GM21526 (cell line): ENCODE measurements around the gene ADGRB2.

ENCODE experiments used
- ATAC-seq: cut with Tn5 transposase; IDR thresholded peaks from one replicate; pipeline ENCODE4 v1.9.1; 2021; ENCODE audit warnings: moderate library complexity; ENCODE audit not compliant: unreplicated experiment, low FRiP score

Gene ADGRB2

GRCh38 chr1:31768407-31768907 lies 4.3 kb upstream of the ADGRB2 start:
- ATAC-seq, result no peak

DNA sequence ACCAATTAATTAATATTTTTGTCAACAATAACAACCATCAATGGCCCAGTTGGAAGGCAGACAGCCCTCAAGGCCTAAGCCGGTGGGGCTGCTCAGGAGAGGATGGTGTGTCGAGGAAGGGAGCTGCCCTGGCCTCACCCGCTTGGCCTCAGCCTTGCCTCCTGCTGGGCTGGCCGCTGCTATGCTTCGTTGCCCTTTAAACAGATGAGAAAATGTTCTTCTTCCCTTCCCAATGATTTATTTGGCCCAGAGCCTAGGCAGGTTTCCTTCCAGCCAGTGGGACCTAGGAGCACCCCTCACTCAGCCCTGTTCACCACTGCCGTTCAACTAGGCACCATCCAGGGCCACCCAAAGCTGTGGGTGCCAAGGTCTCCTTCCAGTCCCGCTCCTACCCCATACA lies 3.1 kb upstream of the ADGRB2 start:
- no peak for ATAC-seq

GRCh38 chr1:31765516-31765915 lies 1.4 kb upstream of the ADGRB2 start:
- no peak for ATAC-seq

DNA sequence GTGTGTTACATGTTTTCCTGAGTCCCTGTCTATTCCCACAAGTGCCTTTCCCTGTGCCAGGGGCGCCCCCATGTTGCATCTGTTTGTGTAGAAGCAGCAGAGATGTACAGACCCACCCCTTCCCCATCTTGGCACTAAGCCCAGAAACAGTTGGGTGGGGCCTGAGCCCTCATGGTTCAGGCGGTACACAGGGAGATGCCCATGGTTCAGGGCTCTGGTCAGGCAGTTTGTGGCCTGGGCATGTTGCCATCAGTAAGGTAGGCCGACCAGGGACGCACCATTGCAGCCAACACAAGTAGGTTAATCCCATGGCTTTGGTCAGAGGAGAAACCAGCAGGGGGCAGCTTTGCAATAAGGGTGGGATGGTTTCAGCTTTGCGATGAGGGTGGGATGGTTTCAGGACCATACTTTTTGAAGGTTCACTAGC lies 914 bp upstream of the ADGRB2 start:
- no peak for ATAC-seq

DNA sequence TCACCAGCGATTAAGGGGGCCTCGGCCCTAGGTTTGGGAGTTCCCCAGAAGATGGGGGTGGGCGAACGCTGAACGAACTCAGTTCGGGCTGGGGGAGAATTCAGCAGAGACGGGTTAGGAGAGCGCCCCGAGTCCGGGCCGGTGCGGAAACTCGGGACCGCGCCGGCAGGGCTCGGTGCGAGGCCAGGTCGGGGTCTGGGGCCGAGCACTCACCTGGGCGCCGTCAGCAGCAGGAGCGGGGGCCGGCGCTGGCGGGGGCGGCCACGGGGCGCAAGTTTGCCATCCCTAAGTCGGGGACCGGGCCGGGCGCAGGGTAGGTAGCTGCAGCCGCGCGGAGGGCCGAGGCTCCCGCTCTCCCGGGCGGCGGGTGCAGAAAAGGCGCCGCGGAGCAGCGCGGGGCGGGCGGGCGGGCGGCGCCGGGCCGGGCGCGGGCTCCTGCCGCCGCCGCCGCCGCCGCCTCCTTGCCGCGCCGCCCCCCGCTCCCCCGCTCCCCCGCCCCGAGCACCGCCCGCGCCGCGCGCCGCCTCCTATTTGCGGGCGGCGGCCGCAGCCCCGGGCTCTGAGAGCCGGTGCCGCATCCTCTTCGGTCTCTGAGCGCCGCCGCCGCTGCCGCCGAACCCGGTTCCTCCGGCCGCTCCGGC lies 349 bp downstream of the ADGRB2 start:
- no peak for ATAC-seq

DNA sequence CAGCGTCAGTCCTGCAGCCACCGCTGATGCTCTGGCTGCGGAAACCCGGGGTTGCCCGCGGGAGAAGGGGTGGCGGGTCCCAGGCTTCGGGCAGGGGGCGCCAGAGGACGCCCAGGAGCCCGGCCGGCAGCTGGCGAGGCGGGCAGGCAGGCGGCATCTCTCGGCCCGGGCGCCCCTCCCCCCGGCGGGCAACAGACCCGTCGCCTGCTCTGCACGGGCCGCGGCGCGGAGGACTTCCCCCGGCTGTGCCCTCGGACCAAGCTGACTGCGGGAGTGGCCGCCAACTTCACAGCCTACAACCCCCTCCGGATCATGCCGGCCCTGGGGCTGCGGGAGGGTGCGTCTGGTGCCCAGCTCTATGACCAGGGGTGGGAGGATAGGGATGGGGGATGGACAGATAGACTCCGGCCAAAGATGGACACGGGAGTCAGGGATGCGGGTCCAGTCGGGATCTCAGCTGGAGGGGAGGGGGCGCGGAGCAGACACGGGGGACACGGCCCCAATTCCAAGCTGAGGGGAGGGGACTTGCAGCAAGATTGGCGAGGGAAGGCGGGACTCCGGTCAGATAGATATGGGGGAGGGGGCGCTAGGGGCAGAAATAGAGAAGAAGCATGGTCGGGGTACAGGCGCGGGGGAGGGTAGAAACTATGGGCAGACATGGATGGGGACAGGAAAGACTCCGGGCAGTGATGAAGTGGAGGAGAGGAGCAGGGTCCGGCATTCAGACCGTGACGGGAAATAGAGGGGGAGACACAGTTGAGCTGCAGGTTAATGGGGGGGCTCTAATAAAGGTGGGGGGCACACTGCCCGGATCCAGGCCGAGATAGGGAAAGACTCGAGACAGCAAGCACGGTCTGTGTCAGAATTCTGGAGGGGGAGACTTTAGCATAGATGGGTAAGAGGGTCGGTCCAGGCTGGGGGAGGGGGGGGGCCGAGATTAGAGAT lies 1.1 kb downstream of the ADGRB2 start:
- ATAC-seq, result no peak

DNA sequence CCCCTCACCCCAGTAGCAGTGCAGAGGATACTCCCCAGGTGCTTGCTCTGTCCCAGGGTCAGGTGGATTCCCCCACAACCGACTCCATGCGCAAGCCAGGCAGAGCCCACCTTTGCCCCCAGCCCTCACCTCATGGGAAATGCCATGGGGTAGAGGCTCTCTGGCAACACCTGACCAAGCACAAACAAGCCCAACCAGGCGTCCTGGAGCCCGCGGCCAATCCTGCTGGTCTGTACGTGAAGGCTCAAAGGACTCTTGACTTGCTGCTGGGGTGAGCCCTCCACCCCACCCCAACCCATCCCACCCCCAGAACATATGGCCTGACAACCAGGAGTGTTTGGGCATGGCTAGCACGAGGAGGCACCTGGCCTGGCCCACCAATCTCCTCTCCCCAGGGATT lies 1.8 kb downstream of the ADGRB2 start:
- ATAC-seq, result no peak

DNA sequence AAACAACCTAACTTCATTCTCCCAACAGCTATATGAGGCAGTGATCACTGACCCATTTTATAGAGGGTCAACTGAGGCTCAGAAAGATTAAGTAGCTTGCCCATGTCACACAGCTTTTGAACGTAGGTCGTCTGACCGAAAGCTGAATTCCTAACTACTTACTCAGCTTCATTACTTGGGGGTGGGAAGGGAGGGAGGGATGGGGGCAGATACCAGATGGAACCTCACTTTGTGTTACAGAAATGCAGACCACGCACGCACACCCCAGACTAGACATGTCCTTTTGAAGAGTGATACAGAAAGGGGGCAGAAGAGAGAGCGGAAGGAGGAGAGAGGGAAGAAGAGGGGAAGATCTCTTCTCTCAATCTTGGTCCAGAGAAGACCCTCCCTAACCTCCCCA lies 2.3 kb downstream of the ADGRB2 start:
- no peak for ATAC-seq

DNA sequence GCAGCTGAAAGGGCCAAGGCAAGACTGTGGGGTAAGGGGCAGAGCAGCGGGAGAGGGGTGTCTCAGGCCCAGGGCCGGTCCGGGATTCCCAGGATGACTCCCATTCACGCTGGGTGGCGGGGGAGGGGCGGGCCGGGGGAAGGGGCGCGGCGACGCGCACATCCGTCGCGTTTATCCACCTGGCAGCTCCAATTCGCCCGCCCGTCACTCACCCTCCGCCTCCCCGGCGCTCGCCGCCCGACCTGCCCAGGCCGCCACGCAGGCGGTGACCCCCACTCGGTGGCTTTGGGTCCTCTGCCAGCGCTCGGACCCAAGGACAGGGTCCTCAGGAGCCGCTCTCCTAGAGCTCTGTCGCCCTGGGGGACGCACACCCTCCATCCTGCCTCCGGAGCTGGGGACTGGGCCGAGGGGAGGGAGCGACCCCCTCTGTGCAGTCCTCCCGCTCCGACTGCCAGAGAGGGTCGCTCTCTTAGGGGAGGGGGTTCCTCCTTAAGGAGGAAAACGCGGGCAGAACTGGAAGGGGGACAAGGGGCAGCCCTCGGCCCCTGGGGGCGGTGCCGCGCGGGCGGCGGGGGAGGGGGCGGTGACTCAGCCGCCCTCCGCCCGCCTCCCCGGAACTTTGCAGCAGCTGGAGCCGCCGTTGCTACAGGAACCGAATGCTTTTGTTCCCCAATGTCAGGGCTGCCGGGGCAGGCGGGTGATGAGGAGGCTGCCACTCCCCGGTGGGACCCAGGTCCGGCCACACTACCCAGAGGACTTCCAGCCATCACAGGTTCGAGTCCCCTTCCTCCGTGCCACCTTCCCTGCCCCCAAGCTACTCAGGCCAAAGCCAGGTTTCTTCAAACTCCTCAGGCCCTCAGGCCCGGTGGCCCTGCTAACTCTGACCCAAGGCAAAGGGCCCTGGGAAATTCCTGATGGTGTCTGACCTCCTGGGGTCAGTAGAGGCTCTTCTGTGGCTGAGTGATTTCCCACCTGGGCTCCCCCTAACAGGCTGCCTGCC lies 3.4 kb downstream of the ADGRB2 start:
- no peak for ATAC-seq

- ATAC-seq, result no peak
Measured at GRCh38 chr1:31759298-31760023, 4.7 kb downstream of the ADGRB2 start.

- no peak for ATAC-seq
Measured at GRCh38 chr1:31758823-31759222, 5.3 kb downstream of the ADGRB2 start.

GRCh38 chr1:31757989-31758388 lies 6.2 kb downstream of the ADGRB2 start:
- no peak for ATAC-seq

DNA sequence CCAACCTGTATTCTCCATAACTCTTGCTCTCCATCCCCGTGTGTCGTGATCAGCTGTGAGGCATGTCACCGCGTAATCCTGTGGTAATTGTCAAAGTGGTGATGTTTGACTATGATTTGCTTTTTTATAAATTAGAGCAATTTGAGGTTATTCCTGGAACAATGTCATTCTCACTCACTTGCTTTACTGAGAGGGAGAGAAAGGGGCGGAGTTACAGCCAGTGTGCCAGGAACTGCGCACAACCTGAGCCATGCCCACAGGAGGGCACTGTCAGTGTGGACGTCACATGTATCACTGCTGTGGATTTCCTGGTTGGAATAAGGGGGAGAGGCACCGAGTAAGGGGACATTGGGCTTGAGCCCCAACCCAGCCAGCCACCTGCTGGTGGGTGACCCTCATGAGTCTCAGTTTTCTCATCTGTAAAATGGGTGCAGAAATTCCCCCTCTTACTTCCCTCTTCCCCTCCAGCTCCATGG lies 6.9 kb downstream of the ADGRB2 start:
- ATAC-seq, result no peak

- no peak for ATAC-seq
Measured at GRCh38 chr1:31756578-31756977, 7.6 kb downstream of the ADGRB2 start.

- no peak for ATAC-seq
Measured at GRCh38 chr1:31755850-31756492, 8.2 kb downstream of the ADGRB2 start.

DNA sequence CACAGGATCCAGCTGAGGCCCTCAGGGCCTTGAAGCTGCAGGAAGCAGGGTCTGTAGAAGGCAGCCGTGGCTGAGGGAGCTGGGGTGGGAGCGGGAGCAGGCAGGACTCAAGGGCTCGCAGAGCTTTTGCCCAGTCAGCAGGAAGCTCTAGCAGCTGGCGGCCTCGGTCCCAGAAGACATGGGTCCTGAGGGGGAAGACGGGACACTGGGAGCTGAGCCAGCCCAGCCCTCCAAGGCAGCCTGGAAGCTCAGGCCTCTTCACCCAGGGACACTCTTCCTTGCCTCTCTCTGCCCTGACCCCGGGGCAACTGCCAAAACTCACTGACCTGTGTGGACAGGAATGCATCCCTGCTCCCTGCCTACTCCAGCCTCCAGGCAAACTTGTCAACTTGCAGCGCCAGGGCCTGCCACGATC lies 8.9 kb downstream of the ADGRB2 start:
- no peak for ATAC-seq

DNA sequence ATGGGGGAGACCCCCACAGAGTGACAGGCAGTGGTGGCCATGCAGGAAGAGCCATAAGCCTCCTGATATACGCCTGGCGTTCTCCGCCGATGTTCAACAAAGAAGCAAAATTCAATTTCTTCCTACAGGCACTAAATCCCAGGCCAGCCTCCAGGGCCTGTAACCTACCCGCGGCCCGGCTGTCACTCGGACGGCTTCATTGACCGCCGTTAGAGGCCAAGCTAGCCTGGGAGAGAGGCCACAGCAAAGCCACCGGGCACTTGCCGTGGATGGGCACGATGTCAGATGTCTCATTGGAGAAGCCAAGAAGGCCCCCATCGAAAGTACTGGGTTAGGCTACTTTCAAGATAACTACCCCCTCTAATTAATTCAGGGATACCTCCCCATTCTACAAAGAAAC lies 9.7 kb downstream of the ADGRB2 start:
- ATAC-seq, result no peak

- ATAC-seq, result no peak
Measured at GRCh38 chr1:31753707-31754349, 10.3 kb downstream of the ADGRB2 start.
